Measurements from ENCODE around the gene SLC35D3.
"Not testable (repeated sequence)": the region's sequence is repeated elsewhere in the genome, so short reads cannot be mapped to it uniquely, and the experiment has no call there.

Gene SLC35D3

GRCh38 chr6:136967876-136968752 lies 46.0 kb downstream of the SLC35D3 start:
- peak; percentile 27 for DNase-seq

- no peak for DNase-seq
Observed at GRCh38 chr6:136968837-136969236, 46.7 kb downstream of the SLC35D3 start.

- no peak for DNase-seq
Observed at GRCh38 chr6:136969433-136969832, 47.3 kb downstream of the SLC35D3 start.

- no peak for DNase-seq
Observed at GRCh38 chr6:136969930-136970329, 47.8 kb downstream of the SLC35D3 start.

GRCh38 chr6:136971609-136972008 lies 49.5 kb downstream of the SLC35D3 start:
- DNase-seq = no peak

GRCh38 chr6:136973781-136974180 lies 51.7 kb downstream of the SLC35D3 start:
- not testable (repeated sequence) for DNase-seq
